ENCODE results near the gene FMN1. TPM values are rescaled to one million over a fixed set of nuclear protein-coding genes. Genes with fewer than 3 reads are reported as not detected.

Gene FMN1
- total and polyA plus RNA-seq, 2 of the 8 experiments (the other 6 are each of a cell fraction or from before 2014, with no cell fraction given): 0.27 to 3.7 TPM

- H4K8ac ChIP-seq (ENCODE audit: extremely low read depth, insufficient read depth, low read length): no peak overlapping the region
- no peak overlapping the region for H2BK12ac ChIP-seq (ENCODE audit: low read depth, low read length)
- H2AFZ ChIP-seq (ENCODE audit: low read length): no peak overlapping the region
- H3K23me2 ChIP-seq (ENCODE audit: low read depth, low read length): no peaks in the 10 kb centered on the region
- no peak overlapping the region for H3K4ac ChIP-seq (replicated peaks; ENCODE audit: insufficient read length, low read depth, low read length)
- H2BK5ac ChIP-seq (ENCODE audit: low read depth, low read length): no peak overlapping the region
- H2BK120ac ChIP-seq (replicated peaks; ENCODE audit: low read depth, low read length): no peak overlapping the region
- H3K9ac ChIP-seq (replicated peaks in 1 of 4; ENCODE audit: extremely low read depth in 1 of 4, low read depth in 3 of 4, low read length in 3 of 4): no peak overlapping the region
- H3K18ac ChIP-seq (ENCODE audit: extremely low read depth, low read length): no peak overlapping the region
- no peaks in the 10 kb centered on the region for H4K20me1 ChIP-seq (replicated peaks in 1 of 2; ENCODE audit: control insufficient read depth in 1 of 2, insufficient read depth in 2 of 2, low read length in 2 of 2)
- H2BK20ac ChIP-seq (ENCODE audit: low read length): no peak overlapping the region
- no peak overlapping the region for H2BK15ac ChIP-seq (ENCODE audit: low read length)
- no peaks in the 10 kb centered on the region for H3K9me3 ChIP-seq (ENCODE audit: insufficient read depth in 2 of 2, low read depth in 1 of 2, low read length in 1 of 2)
- H3K79me2 ChIP-seq (ENCODE audit: control insufficient read depth in 1 of 2, insufficient read depth in 2 of 2, low read length in 2 of 2): no peaks in the 10 kb centered on the region
- DNase-seq (ENCODE audit: low read depth in 1 of 2, low spot score in 2 of 2) (no peak), FAIRE-seq (no peak)
- POLR2A ChIA-PET (ENCODE audit: partially characterized antibody): interaction anchor here (0.6 kb wide), 1 partner anchor 29 kb away, joined by 3 read pairs; no protein-coding TSS in a partner anchor
- no peaks in the 10 kb centered on the region for H3K36me3 ChIP-seq (ENCODE audit: control insufficient read depth in 2 of 4, insufficient read depth in 4 of 4, low read length in 3 of 4)
- no peak overlapping the region for H3K23ac ChIP-seq (ENCODE audit: insufficient read length)
- H3K4me2 ChIP-seq (ENCODE audit: insufficient read depth in 1 of 2, low read depth in 2 of 2, low read length in 2 of 2): no peak overlapping the region
- WGBS, 2 experiments (ENCODE audit: extremely low coverage in 1 of 2, insufficient coverage in 1 of 2, insufficient read length in 1 of 2, insufficient replicate concordance in 2 of 2, low coverage in 1 of 2, low lambda C conversion rate in 2 of 2, missing lambda C conversion rate in 1 of 2): 93% methylated on average over 7 of the region's 7 CpGs; no CpG with 5 or more reads in 1 of the 2 experiments
- H3K56ac ChIP-seq (replicated peaks; ENCODE audit: insufficient read length, low read depth, low read length): no peak overlapping the region
- no peaks in the 10 kb centered on the region for H3K4me1 ChIP-seq (replicated peaks in 1 of 4; ENCODE audit: control insufficient read depth in 3 of 4, insufficient read depth in 4 of 4, low read length in 3 of 4)
- no peak overlapping the region for H3K14ac ChIP-seq (ENCODE audit: insufficient read length)
- H2AK5ac ChIP-seq (ENCODE audit: low read depth, low read length): no peak overlapping the region
- no peak overlapping the region for H3K4me3 ChIP-seq (ENCODE audit: extremely low read depth in 1 of 4, insufficient read depth in 2 of 4, low read depth in 3 of 4, low read length in 4 of 4)
- CTCF ChIA-PET (ENCODE audit: partially characterized antibody): interaction anchor here (0.6 to 3.2 kb wide), 5 partner anchors 12 to 220 kb away, joined by 3 to 16 read pairs (median 3); no protein-coding TSS in a partner anchor
- no peak overlapping the region for H3K27ac ChIP-seq (ENCODE audit: low read depth, low read length)
- no peak overlapping the region for H4K5ac ChIP-seq (ENCODE audit: insufficient read length, low read depth, low read length)
- H3K79me1 ChIP-seq (ENCODE audit: low read depth, low read length): no peaks in the 10 kb centered on the region
- no peak overlapping the region for H4K91ac ChIP-seq (replicated peaks; ENCODE audit: insufficient read length, low read length)
- no peaks in the 10 kb centered on the region for H3K27me3 ChIP-seq (replicated peaks in 1 of 4; ENCODE audit: control insufficient read depth in 3 of 4, extremely low read depth in 1 of 4, insufficient read depth in 3 of 4, low read length in 3 of 4)
- no peak for TF ChIP-seq ASH2L (IDR thresholded peaks at IDR 0.05; ENCODE audit: low read length)
Observed at GRCh38 chr15:33155691-33156420, 38.7 kb downstream of the FMN1 start.
